Activated CD8-positive, alpha-beta memory T cell treated with anti-CD3 and anti-CD28 coated beads, Interleukin-2, amount 50 U/mL, for 4 hours (primary cell): Measurements from ENCODE around the gene DYSF.
A peak's percentile ranks its signal among the peaks of the same experiment; 100 is the strongest.

Experiments
- DNase-seq: peaks from one replicate; pipeline ENCODE4 v3.0.0-alpha.2; 2020

DYSF gene

DNA sequence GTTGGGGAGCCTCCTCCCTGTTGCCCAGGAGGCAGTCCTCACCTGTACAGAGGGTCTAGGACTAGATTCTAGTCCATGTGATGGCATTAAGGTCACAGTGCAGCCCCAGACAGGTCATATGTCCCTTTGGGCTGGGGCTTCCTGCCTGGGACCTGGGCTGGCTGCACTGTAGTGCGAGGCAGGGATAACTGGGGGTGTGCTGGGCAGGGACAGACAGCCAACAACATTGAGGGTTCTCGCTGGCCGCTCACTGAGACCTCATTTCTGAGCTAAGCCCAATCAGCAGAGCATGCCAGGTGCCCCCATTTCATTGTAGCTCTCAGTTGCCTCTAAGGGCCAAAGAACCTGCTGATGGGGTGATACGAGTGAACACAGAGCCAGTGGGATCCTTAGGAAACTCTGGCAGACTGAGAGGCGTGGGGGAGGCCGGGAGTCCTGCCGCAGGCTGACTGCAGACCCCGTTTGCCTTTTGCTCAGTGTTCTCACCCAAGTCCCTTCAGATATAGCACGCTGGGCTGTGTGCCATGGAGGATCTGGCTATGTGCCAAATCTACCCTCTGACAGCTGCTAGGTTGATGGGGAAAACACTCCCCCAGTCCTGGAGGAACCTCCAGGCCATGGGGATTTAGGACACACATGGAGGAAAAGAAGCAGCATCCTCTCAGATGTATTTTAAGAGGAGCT, 51.9 kb downstream of the DYSF start:
- no peak for DNase-seq

DNA sequence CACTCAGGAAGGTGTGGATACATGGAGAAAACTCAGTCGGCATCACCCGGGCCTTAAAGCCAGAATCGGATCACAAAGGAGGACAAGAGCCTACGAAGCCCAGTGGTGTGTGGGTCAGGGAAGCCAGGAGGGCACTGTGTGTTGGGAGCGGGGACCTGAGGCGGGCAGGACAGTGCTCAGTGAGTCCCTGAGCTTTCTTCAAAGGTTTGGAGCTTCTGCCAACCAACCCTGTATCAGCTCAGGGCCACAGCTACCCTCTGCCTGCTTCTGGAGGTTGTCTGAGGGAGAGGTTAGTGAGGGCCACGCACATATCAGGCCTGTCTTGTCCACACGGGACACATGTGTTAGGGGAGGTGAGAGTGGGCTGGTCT, 52.4 kb downstream of the DYSF start:
- no peak for DNase-seq

DNA sequence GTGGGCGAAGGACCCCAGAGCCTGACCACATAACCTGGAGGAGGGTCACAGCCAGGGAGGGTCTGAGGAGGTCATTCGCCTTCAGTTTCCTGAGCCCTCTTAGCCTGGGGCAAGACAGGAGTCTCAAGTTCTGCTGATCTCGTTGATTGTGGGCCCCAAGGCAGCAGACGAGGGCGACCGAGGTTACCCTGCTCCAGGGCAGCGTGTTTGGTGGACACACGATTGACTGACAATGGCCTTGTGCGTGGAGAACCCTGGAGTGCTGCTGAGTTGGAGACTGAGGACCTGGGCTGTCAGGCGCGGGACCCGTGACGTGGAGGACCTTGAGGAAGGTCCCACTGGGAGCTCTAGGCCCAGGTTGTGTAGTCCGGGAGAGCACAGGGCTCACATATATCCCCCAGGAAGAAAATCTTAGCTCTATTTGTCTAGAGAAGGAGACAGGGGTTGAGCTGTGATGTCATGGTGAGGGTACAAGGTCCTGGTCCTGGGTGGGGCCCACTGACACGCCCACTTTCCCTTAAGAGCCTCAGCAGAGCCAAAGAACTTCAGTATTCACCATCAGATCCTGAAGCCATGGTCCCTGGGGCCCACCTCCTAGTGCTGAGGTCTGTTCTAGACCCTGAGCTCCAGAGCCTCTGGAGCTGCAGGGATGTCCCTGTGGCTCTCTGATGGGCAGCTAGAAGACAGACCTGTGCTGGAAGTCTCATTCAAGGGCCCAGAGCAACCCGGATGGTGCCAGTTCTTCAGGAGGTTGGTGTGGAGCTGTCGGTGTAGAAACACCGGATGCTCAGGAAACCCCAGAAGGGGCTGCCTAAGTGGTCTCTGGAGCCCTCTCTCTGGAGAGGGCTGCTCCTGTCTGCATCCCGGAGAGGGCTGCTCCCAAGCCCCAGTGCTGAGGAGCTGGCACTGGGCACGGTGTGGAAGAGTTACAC, 53.1 kb downstream of the DYSF start:
- no peak for DNase-seq

GRCh38 chr2:71507476-71507875, 54.1 kb downstream of the DYSF start:
- no peak for DNase-seq

GRCh38 chr2:71510196-71510807, 56.9 kb downstream of the DYSF start:
- DNase-seq: peak; percentile 71

GRCh38 chr2:71510938-71511337, 57.6 kb downstream of the DYSF start:
- no peak for DNase-seq

DNA sequence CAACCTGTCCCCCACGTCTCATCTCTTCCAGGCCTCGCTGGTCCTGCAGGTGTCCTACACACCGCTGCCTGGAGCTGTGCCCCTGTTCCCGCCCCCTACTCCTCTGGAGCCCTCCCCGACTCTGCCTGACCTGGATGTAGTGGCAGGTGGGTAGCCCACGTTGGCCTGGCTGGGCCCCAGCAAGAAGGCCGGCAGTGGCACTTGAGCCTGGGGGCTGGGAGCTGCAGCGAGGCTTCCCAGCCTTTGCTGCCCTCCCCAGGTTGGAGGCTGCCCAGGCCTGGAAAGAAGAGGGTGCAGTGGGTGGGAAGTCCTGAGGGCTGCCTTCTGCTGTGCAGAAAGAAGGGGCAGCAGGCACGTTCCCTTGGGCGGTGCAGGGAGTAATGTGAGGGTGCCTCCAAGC, 58.4 kb downstream of the DYSF start:
- no peak for DNase-seq

DNA sequence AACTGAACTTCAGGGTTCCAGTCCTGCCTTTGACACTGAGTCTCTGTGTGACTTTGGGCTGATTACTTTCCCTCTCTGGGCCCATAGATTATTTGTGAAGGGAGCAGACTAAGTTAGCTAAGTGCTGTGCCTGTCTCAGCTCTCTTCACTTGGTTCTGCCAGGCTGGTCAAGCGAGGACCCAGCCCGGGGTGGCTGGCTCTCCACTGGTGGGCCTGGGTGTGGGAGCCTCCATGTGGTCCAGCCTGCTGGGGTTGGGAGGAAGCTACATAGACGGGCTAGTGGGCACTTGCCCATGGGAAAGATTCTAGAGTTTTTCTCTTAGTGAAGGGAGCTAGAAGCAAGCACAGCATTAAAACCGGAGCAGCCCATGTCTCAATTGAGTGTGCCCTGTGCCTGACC, 59.0 kb downstream of the DYSF start:
- DNase-seq: no peak

GRCh38 chr2:71513096-71513495, 59.7 kb downstream of the DYSF start:
- DNase-seq: no peak

DNA sequence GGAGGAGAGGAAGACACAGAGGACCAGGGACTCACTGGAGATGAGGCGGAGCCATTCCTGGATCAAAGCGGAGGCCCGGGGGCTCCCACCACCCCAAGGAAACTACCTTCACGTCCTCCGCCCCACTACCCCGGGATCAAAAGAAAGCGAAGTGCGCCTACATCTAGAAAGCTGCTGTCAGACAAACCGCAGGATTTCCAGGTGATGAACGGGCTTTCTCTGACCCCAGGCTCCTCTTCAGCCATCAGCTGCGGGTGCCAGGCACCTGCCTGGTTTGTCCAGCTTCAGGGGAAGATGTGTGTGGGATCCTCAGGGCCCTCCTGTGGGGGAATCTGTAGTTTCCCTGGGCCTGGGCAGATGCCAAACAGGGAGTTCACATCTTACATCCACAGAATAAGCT, 60.4 kb downstream of the DYSF start:
- no peak for DNase-seq

GRCh38 chr2:71516253-71516888, 63.0 kb downstream of the DYSF start:
- DNase-seq: no peak

DNA sequence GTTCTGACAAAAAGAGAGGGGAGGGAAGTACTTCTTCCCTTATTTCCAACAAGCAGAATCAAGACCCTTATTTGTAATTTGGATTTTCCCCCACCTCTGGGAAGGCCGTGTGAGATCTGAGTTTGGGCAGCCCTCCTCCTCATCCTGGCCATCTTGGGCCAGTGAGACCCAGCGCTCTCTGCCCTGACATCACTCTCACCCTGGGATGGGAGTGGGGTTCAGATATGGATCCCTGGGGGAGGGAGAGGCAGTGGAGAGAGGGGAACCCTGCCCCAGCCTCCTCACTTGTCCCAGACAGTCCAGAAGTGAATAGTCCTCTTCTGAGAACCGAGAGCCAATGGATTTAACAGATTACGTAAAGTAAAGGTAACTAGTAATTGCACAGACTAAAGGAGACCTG, 64.5 kb downstream of the DYSF start:
- no peak for DNase-seq

DNA sequence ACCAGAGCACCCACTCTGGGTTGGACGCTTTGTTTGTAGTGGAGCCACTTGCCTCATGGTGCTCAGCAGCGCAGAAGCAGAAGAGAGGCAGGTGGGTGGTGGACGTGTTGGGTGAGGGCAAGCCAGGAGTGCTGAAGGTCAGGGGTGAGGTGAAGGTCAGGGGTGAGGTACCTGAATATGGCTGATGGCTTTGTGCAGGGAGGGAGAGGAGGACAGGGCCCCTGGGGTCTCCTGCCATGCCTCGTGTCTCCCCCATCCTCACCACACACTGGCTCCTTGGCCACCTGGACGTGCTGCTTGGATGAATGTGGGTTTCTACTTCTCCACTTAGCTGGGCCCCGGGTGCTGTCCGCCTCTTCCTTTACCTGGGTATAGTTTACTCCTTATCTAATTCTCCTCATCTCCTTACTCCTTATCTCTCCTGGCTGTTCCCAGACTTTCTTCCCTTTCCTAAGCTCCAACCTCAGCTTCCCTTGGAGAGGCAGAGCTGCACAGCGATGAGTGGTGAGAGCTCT, 68.1 kb downstream of the DYSF start:
- DNase-seq: no peak

GRCh38 chr2:71524476-71524875, 71.1 kb downstream of the DYSF start:
- no peak for DNase-seq

DNA sequence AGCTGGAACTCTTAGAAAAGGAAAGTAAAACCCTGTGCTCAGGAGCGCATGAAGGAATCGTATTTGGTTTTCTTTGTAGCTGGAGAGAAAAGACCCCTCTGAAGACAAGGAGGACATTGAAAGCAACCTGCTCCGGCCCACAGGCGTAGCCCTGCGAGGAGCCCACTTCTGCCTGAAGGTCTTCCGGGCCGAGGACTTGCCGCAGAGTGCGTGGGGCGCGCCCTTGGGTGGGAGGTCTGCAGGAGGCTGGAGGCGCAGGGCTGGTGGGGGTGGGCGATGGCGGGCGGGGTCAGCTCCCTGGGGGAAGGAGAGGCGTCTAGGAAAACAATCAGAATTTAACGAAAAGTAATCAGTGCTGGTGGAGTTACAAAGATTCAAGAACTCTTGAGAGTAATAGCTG, 72.8 kb downstream of the DYSF start:
- DNase-seq: no peak

- DNase-seq: no peak
Observed at GRCh38 chr2:71526975-71527374, 73.6 kb downstream of the DYSF start.

DNA sequence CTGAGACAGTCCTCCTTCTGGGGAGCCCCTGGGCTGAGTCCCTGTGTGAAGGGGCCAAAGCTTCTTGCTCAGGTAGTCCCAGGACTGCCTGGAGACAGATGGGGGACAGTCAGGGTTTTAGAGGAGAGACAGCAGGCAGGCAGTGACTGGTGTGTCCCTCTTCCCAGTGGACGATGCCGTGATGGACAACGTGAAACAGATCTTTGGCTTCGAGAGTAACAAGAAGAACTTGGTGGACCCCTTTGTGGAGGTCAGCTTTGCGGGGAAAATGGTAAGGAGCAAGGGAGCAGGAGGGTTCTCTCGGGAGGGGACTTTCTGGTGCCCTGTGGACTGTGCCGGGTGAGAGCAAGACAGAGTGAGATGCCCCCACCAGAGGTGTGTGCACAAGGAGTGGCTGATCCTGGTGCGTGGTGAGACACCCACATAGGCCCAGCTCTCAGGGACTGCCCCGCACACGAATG, 74.8 kb downstream of the DYSF start:
- DNase-seq: no peak

DNA sequence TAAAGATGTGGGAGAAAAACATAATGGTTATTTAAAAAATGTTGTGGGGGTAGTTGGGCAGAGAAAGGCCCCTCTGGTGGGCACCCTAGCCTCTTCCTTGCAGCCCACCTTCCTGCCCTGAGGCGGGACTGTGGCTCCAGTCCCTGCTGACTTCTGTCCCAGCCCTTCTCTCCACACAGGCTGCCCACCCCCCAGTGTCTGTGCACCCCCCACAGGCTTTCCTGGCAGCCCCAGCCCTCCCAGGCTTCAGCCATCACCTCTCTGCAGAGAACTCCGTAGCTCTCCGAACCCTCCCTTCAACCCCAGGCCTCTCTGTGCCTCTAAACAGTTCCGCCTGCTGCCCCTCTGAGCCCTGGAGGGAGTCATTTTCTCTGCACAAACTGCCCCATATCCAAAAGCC, 75.4 kb downstream of the DYSF start:
- no peak for DNase-seq

- no peak for DNase-seq
Observed at GRCh38 chr2:71530211-71530610, 76.8 kb downstream of the DYSF start.

DNA sequence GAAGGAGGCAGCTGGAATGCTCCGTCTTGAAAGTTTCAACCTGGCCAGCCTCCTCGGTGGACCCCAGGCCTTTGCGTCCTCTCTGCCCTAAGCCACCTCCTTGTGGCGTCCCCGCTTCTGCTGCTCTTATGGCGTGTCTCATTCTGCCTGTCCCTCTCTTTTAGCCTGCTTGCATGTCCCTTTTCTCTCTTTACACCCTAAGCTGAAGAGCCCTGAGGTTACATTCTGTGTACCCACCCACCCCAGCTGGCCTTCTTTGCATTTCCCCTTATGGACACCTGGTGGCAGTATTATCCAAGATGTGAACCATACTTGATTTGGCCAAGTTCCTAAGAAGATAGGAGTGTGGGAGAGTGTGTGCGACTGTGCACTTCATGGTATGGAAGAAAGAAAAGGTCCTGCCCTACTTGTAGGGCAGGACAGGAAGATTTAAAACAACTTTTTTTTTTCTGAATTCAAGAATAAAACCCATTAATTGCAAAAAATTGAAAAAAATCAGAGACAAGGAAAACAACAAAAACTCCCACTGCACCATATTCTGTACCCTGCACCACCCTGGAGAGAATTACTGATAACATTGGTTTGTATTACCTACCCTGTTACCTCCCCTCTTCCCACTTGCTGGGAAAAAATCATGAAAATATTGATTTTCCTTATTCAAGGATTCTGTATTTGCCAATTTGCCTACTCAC, 77.4 kb downstream of the DYSF start:
- no peak for DNase-seq

DNA sequence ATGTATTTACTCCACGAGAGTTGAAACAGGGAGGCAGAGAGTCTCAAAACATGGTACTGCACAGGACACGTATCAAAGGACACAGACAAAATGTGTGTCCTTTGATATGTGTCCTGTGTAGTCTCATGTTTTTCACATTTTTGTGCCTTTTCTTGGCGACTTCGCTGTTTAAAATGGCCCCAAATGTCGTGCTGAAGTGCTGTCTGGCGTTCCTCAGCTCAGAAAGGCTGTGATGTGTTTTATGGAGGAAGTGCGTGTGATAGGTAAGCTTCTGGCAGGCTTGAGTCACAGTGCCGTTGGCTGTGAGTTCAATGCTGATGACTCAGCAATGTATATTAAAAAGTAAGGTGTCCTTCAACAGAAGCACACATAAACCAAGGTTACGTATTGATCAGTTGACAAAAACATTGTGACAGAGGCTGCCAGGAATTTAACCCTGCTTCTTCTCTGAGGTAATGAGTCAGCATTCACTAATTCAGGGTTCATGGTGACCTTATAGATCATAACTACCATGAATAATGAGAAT, 78.2 kb downstream of the DYSF start:
- no peak for DNase-seq

GRCh38 chr2:71532327-71532726, 79.0 kb downstream of the DYSF start:
- no peak for DNase-seq
